Measurements from ENCODE around the gene NFKBIB. TPM values are rescaled to one million over a fixed set of nuclear protein-coding genes. Genes with fewer than 3 reads are reported as not detected.
A peak's percentile ranks its signal among the peaks of the same experiment; 100 is the strongest.

NFKBIB gene
- polyA plus RNA-seq, 1 of the 3 experiments (the other 2 are of a cell fraction): 31.8 TPM

DNA sequence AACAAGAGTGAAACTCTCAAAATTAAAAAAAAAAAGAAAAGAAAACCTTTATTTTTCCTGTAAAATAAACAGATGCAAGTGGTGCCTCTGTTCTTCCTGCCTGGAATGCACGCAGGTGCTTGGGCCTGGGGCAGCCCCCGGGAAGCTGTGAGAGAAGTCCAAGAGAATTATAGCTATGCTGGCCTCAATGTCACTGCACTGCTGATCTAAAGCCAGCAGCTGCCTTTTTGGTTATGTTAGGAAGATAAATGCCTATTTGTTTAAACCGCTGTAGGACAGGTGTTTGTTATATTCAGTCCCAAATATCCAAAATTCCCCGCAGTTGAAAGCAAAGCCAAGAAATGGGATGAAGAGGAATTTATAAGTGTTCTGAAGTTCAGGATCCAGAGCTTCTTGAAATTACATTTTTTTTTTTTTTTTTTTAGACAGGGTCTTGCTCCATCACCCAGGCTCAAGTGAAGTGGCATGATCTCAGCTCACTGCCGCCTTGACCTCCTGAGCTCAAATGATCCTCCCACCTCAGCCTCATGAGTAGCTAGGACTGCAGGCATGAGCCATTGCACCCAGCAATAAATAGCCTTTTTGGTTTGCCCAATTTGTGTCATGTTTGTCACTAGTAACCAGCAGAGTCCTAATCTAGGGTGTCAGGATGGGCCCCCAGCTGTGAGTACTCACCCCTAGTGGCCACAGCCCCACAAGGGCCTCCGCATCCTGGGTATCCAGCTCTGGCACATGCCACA is 23.9 kb upstream of the NFKBIB start:
- Histone ChIP-seq H3K27me3 (ENCODE audit: insufficient read depth) (no peaks in the 10 kb centered on the region), H3K9ac (no peak overlapping the region), H3K4me2 (no peak overlapping the region), H4K20me1 (ENCODE audit: insufficient read depth) (no peaks in the 10 kb centered on the region), H3K9me2 (no peaks in the 10 kb centered on the region), H3K4me1 (ENCODE audit: control insufficient read depth in 1 of 2, insufficient read depth in 2 of 2, low read depth in 1 of 2, low read length in 1 of 2) (peaks cover 0 to 12% of the 10 kb centered on the region in 2 experiments; a peak in 1 of 4 replicates), H3K9me3 (no peaks in the 10 kb centered on the region), H3K36me3 (replicated peaks in 1 of 2; ENCODE audit: control insufficient read depth in 1 of 2, insufficient read depth in 2 of 2, low read length in 1 of 2) (no peaks in the 10 kb centered on the region), H2AFZ (ENCODE audit: low read depth) (no peak overlapping the region), H3K27ac (ENCODE audit: low read depth in 2 of 2, low read length in 1 of 2) (no peak overlapping the region), H3K79me2 (ENCODE audit: insufficient read depth) (no peaks in the 10 kb centered on the region), H3K4me3 (ENCODE audit: low read depth in 2 of 2, low read length in 1 of 2) (no peak overlapping the region), H3F3A (replicated peaks; ENCODE audit: insufficient read depth) (no peaks in the 10 kb centered on the region)
- no peak for TF ChIP-seq YY1 (IDR thresholded peaks at IDR 0.05; ENCODE audit: low read depth)
- no peak for TF ChIP-seq RXRA (IDR thresholded peaks at IDR 0.05; ENCODE audit: borderline replicate concordance, low read depth)
- TF ChIP-seq, protein P1, sequence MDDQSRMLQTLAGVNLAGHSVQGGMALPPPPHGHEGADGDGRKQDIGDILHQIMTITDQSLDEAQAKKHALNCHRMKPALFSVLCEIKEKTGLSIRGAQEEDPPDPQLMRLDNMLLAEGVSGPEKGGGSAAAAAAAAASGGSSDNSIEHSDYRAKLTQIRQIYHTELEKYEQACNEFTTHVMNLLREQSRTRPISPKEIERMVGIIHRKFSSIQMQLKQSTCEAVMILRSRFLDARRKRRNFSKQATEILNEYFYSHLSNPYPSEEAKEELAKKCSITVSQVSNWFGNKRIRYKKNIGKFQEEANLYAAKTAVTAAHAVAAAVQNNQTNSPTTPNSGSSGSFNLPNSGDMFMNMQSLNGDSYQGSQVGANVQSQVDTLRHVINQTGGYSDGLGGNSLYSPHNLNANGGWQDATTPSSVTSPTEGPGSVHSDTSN (IDR thresholded peaks at IDR 0.05): no peak
- ChIA-PET POLR2A (no interaction called here), CTCF (interaction anchor here (0.6 to 5.5 kb wide), 4 partner anchors 12 to 54 kb away, joined by 3 to 39 read pairs (median 5); partner anchors contain the start of genes MRPS12 and SARS2)
- DNase-seq: peak; percentile 21
- 87% methylated on average over 6 of the region's 6 CpGs for WGBS (ENCODE audit: low lambda C conversion rate)

DNA sequence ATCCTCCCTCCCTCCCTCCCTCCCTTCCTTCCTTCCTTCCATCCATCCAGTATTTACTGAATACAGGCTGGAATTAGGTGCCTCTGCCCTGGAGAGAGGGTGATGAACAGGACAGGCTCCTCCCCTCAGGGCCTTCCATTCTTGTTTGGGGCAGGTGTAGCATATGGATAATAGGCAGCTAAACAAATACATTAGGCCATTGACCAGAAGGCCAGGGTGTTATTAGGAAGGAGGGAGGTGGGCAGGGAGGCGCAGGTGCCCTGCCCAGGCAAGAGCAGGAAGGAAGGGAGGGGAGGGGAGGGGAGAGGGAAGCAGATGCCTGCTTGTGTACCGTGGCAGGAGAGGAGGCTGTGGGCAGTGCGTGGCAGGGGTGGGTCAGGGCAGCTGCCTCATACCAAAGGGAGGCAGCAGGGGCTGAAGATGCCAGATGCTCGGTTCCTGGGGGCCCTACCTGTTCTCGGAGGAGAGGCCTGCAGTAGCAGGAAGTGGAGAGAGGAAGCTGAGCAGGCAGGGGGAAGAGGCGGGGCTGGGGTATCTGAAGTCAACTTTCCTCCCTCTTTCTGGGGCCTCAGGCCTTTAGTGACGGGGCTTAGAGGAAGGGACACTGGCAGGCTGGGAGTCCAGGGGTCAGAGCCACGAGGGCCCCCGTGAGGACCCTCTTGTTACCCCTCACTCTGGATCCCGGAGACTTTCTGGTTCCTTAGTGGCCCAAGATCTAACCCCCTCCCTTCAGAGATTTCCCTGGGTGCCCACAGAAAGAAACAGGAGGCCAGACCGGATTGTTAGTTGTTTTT is 21.8 kb upstream of the NFKBIB start, which contains the start of gene RINL:
Gene RINL, minus strand, starts transcription at position 495 of the 794 bp plus-strand sequence. CDS start 1,533 bp downstream, outside the sequence.
- Histone ChIP-seq H3F3A (replicated peaks; ENCODE audit: insufficient read depth) (no peaks in the 10 kb centered on the region), H4K20me1 (ENCODE audit: insufficient read depth) (no peaks in the 10 kb centered on the region), H3K9ac (no peak within 1 kb of the TSS), H3K4me1 (ENCODE audit: control insufficient read depth in 1 of 2, insufficient read depth in 2 of 2, low read depth in 1 of 2, low read length in 1 of 2) (peaks cover 0 to 12% of the 10 kb centered on the region in 2 experiments; a peak in 1 of 4 replicates), H2AFZ (ENCODE audit: low read depth) (no peak within 1 kb of the TSS), H3K4me3 (ENCODE audit: low read depth in 2 of 2, low read length in 1 of 2) (no peak within 1 kb of the TSS), H3K27ac (ENCODE audit: low read depth in 2 of 2, low read length in 1 of 2) (peak within 1 kb of the TSS in 1 of 2 experiments; percentile 63; a peak in 2 of 4 replicates), H3K9me3 (no peaks in the 10 kb centered on the region), H3K4me2 (no peak within 1 kb of the TSS), H3K36me3 (replicated peaks in 1 of 2; ENCODE audit: control insufficient read depth in 1 of 2, insufficient read depth in 2 of 2, low read length in 1 of 2) (no peaks in the 10 kb centered on the region), H3K9me2 (no peaks in the 10 kb centered on the region), H3K27me3 (ENCODE audit: insufficient read depth) (no peaks in the 10 kb centered on the region), H3K79me2 (ENCODE audit: insufficient read depth) (no peaks in the 10 kb centered on the region)
- WGBS (ENCODE audit: low lambda C conversion rate): 68% methylated on average over 8 of the region's 11 CpGs
- DNase-seq: peak; percentile 49
- TF ChIP-seq, protein P2, sequence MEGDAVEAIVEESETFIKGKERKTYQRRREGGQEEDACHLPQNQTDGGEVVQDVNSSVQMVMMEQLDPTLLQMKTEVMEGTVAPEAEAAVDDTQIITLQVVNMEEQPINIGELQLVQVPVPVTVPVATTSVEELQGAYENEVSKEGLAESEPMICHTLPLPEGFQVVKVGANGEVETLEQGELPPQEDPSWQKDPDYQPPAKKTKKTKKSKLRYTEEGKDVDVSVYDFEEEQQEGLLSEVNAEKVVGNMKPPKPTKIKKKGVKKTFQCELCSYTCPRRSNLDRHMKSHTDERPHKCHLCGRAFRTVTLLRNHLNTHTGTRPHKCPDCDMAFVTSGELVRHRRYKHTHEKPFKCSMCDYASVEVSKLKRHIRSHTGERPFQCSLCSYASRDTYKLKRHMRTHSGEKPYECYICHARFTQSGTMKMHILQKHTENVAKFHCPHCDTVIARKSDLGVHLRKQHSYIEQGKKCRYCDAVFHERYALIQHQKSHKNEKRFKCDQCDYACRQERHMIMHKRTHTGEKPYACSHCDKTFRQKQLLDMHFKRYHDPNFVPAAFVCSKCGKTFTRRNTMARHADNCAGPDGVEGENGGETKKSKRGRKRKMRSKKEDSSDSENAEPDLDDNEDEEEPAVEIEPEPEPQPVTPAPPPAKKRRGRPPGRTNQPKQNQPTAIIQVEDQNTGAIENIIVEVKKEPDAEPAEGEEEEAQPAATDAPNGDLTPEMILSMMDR (IDR thresholded peaks at IDR 0.05): no peak
- TF ChIP-seq FOXM1 (IDR thresholded peaks at IDR 0.05; ENCODE audit: low read depth) (no peak), TAF1 (IDR thresholded peaks at IDR 0.05; ENCODE audit: borderline replicate concordance, low read depth, low read length) (no peak)
- TF ChIP-seq, protein P3, sequence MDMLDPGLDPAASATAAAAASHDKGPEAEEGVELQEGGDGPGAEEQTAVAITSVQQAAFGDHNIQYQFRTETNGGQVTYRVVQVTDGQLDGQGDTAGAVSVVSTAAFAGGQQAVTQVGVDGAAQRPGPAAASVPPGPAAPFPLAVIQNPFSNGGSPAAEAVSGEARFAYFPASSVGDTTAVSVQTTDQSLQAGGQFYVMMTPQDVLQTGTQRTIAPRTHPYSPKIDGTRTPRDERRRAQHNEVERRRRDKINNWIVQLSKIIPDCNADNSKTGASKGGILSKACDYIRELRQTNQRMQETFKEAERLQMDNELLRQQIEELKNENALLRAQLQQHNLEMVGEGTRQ (IDR thresholded peaks at IDR 0.05; ENCODE audit: borderline replicate concordance, low read depth, low read length): no peak
- TF ChIP-seq, protein P4, sequence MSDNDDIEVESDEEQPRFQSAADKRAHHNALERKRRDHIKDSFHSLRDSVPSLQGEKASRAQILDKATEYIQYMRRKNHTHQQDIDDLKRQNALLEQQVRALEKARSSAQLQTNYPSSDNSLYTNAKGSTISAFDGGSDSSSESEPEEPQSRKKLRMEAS (IDR thresholded peaks at IDR 0.05; ENCODE audit: low read depth): no peak
- TF ChIP-seq, protein P5, sequence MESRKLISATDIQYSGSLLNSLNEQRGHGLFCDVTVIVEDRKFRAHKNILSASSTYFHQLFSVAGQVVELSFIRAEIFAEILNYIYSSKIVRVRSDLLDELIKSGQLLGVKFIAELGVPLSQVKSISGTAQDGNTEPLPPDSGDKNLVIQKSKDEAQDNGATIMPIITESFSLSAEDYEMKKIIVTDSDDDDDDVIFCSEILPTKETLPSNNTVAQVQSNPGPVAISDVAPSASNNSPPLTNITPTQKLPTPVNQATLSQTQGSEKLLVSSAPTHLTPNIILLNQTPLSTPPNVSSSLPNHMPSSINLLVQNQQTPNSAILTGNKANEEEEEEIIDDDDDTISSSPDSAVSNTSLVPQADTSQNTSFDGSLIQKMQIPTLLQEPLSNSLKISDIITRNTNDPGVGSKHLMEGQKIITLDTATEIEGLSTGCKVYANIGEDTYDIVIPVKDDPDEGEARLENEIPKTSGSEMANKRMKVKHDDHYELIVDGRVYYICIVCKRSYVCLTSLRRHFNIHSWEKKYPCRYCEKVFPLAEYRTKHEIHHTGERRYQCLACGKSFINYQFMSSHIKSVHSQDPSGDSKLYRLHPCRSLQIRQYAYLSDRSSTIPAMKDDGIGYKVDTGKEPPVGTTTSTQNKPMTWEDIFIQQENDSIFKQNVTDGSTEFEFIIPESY (IDR thresholded peaks at IDR 0.05; ENCODE audit: borderline replicate concordance, low read depth): no peak
- TF ChIP-seq, protein P6, sequence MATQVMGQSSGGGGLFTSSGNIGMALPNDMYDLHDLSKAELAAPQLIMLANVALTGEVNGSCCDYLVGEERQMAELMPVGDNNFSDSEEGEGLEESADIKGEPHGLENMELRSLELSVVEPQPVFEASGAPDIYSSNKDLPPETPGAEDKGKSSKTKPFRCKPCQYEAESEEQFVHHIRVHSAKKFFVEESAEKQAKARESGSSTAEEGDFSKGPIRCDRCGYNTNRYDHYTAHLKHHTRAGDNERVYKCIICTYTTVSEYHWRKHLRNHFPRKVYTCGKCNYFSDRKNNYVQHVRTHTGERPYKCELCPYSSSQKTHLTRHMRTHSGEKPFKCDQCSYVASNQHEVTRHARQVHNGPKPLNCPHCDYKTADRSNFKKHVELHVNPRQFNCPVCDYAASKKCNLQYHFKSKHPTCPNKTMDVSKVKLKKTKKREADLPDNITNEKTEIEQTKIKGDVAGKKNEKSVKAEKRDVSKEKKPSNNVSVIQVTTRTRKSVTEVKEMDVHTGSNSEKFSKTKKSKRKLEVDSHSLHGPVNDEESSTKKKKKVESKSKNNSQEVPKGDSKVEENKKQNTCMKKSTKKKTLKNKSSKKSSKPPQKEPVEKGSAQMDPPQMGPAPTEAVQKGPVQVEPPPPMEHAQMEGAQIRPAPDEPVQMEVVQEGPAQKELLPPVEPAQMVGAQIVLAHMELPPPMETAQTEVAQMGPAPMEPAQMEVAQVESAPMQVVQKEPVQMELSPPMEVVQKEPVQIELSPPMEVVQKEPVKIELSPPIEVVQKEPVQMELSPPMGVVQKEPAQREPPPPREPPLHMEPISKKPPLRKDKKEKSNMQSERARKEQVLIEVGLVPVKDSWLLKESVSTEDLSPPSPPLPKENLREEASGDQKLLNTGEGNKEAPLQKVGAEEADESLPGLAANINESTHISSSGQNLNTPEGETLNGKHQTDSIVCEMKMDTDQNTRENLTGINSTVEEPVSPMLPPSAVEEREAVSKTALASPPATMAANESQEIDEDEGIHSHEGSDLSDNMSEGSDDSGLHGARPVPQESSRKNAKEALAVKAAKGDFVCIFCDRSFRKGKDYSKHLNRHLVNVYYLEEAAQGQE (IDR thresholded peaks at IDR 0.05; ENCODE audit: low read depth, low read length): no peak
- CTCF ChIA-PET: interaction anchor here (0.6 to 5.5 kb wide), 7 partner anchors 8 to 544 kb away, joined by 3 to 39 read pairs (median 3); partner anchors contain the start of genes FAM98C, NFKBIB and SIRT2
- POLR2A ChIA-PET: interaction anchor here (2.4 kb wide), 1 partner anchor 15 kb away, joined by 8 read pairs; no protein-coding TSS in a partner anchor
